Endothelial cell (in vitro differentiated cells): ENCODE results near the gene SERPINB1. TPM values are rescaled to one million over a fixed set of nuclear protein-coding genes. Genes with fewer than 3 reads are reported as not detected.

Source experiments
- DNase-seq: peaks from one replicate; pipeline ENCODE4 v3.0.0; 2021; ENCODE audit warnings: low spot score
- H3K27ac Mint-ChIP-seq: one replicate; pipeline ENCODE4 v1.8.0; 2021; ENCODE audit warnings: mixed read lengths, inconsistent platforms; ENCODE audit not compliant: unreplicated experiment
- H3K27me3 Mint-ChIP-seq: one replicate; pipeline ENCODE4 v1.8.0; 2021; ENCODE audit warnings: mild to moderate bottlenecking, moderate library complexity, mixed read lengths, inconsistent platforms; ENCODE audit not compliant: unreplicated experiment
- H3K36me3 Mint-ChIP-seq: one replicate; pipeline ENCODE4 v1.8.0; 2021; ENCODE audit warnings: mild to moderate bottlenecking, low read depth, mixed read lengths, inconsistent platforms; ENCODE audit not compliant: unreplicated experiment
- H3K4me1 Mint-ChIP-seq: one replicate; pipeline ENCODE4 v1.8.0; 2021; ENCODE audit warnings: mild to moderate bottlenecking, mixed read lengths, inconsistent platforms; ENCODE audit not compliant: unreplicated experiment
- H3K4me3 Mint-ChIP-seq: one replicate; pipeline ENCODE4 v1.8.0; 2021; ENCODE audit warnings: mild to moderate bottlenecking, mixed read lengths, inconsistent platforms; ENCODE audit not compliant: unreplicated experiment
- H3K9me3 Mint-ChIP-seq: one replicate; pipeline ENCODE4 v1.8.0; 2021; ENCODE audit warnings: mixed read lengths, inconsistent platforms; ENCODE audit not compliant: unreplicated experiment
- CTCF ChIP-seq: fragments of 200-600 bp; sonication (generic); IDR thresholded peaks from one replicate; pipeline ENCODE4 v1.5.0; 2021; ENCODE audit warnings: antibody characterized with exemption; ENCODE audit not compliant: unreplicated experiment
- total RNA-seq: library from RNA; stranded (reverse); fragmentation: NEBNext Ultra II Directional; extraction: Animal tissue kit (Norgen Biotek cat#: 25700); gene quantifications from one replicate; pipeline ENCODE4 v1.2.1, GENCODE V29; 2021; ENCODE audit not compliant: unreplicated experiment

SERPINB1 gene
- total RNA-seq, 1 donor from 2014 or later: 16.6 TPM

GRCh38 chr6:2797564-2798031 lies 44.1 kb downstream of the SERPINB1 start:
- Mint-ChIP-seq H3K9me3 (no peaks in the 10 kb centered on the region), H3K27ac (no peak overlapping the region), H3K36me3 (peaks cover 14% of the 10 kb centered on the region), H3K27me3 (peaks cover under 1% of the 10 kb centered on the region), H3K4me3 (peak overlapping the region; percentile 48), H3K4me1 (peaks cover 27% of the 10 kb centered on the region)
- no peak for DNase-seq
- no peak for TF ChIP-seq CTCF

GRCh38 chr6:2796861-2797260 lies 44.8 kb downstream of the SERPINB1 start:
- Mint-ChIP-seq H3K4me1 (peaks cover 27% of the 10 kb centered on the region), H3K27me3 (peaks cover 1% of the 10 kb centered on the region), H3K36me3 (peaks cover 14% of the 10 kb centered on the region), H3K4me3 (no peak overlapping the region), H3K9me3 (no peaks in the 10 kb centered on the region), H3K27ac (no peak overlapping the region)
- no peak for DNase-seq
- no peak for TF ChIP-seq CTCF

GRCh38 chr6:2795956-2796355 lies 45.7 kb downstream of the SERPINB1 start:
- Mint-ChIP-seq H3K4me1 (peaks cover 30% of the 10 kb centered on the region), H3K36me3 (peaks cover 14% of the 10 kb centered on the region), H3K27me3 (peaks cover 3% of the 10 kb centered on the region), H3K9me3 (no peaks in the 10 kb centered on the region), H3K27ac (no peak overlapping the region), H3K4me3 (no peak overlapping the region)
- DNase-seq: no peak
- no peak for TF ChIP-seq CTCF

GRCh38 chr6:2795162-2795561 lies 46.5 kb downstream of the SERPINB1 start:
- peaks cover 3% of the 10 kb centered on the region for H3K27me3 Mint-ChIP-seq
- no peak overlapping the region for H3K27ac Mint-ChIP-seq
- H3K4me1 Mint-ChIP-seq: peaks cover 34% of the 10 kb centered on the region
- DNase-seq: no peak
- H3K36me3 Mint-ChIP-seq: peaks cover 11% of the 10 kb centered on the region
- no peak overlapping the region for H3K4me3 Mint-ChIP-seq
- no peaks in the 10 kb centered on the region for H3K9me3 Mint-ChIP-seq
- TF ChIP-seq CTCF: no peak

GRCh38 chr6:2794171-2794730 lies 47.4 kb downstream of the SERPINB1 start:
- peaks cover 3% of the 10 kb centered on the region for H3K36me3 Mint-ChIP-seq
- no peak for TF ChIP-seq CTCF
- peaks cover 29% of the 10 kb centered on the region for H3K4me1 Mint-ChIP-seq
- H3K4me3 Mint-ChIP-seq: no peak overlapping the region
- H3K9me3 Mint-ChIP-seq: no peaks in the 10 kb centered on the region
- no peak overlapping the region for H3K27ac Mint-ChIP-seq
- DNase-seq: no peak
- peaks cover 3% of the 10 kb centered on the region for H3K27me3 Mint-ChIP-seq
